ENCODE data around the gene COL6A5. TPM values are rescaled to one million over a fixed set of nuclear protein-coding genes. Genes with fewer than 3 reads are reported as not detected.

COL6A5 gene
- total and polyA plus RNA-seq, 3 experiments from 2014 or later: not detected

DNA sequence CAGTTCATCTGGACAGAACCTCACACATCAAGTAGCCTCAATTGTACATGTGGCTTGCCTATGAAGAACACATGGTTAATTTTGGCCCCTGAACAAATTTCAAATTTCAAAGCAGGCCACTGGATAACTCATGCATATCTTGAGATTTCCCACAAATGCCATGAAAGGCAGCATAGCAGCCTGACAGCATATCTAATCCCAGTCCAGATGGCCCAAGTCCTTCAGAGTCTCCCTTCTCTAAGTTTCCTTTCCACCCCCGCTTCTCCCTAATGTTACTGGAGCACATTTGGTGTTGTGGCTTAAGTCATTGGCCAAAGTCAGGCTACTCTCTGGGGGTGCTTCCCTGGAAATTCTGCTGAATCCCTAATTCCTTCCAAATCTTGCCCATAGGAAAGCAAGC is 117.7 kb downstream of the COL6A5 start:
- Mint-ChIP-seq H3K27ac (no peak overlapping the region), H3K4me3 (no peak overlapping the region)
- CTCF ChIA-PET: no interaction called here

GRCh38 chr3:130465521-130465920 is 120.0 kb downstream of the COL6A5 start:
- POLR2A ChIA-PET: no interaction called here
- peaks cover 4 to 14% of the 10 kb centered on the region in 2 donors for H3K27me3 Mint-ChIP-seq
- no peak for DNase-seq
- Histone ChIP-seq H3K27me3 (ENCODE audit: insufficient read depth, low read length, poor library complexity, severe bottlenecking) (no peaks in the 10 kb centered on the region), H3K36me3 (ENCODE audit: insufficient read depth, low read length) (no peaks in the 10 kb centered on the region), H3K4me3 (ENCODE audit: low read length) (no peak overlapping the region), H3K27ac (ENCODE audit: low read depth, low read length) (no peak overlapping the region), H3K4me1 (ENCODE audit: insufficient read depth, low read length) (no peaks in the 10 kb centered on the region), H3K9me3 (ENCODE audit: low read length) (no peaks in the 10 kb centered on the region)
- CTCF ChIA-PET: no interaction called here
- no peaks in the 10 kb centered on the region for H3K4me1 Mint-ChIP-seq
- H3K9me3 Mint-ChIP-seq: no peaks in the 10 kb centered on the region
- H3K27ac Mint-ChIP-seq: no peak overlapping the region
- H3K36me3 Mint-ChIP-seq: no peaks in the 10 kb centered on the region
- H3K4me3 Mint-ChIP-seq: no peak overlapping the region

More for the DNA sequence above, 117.7 kb downstream of the COL6A5 start:
- no peak overlapping the region for H3K27ac ChIP-seq (ENCODE audit: low read depth, low read length)
- no peak for DNase-seq
- H3K27me3 ChIP-seq (ENCODE audit: insufficient read depth, low read length, poor library complexity, severe bottlenecking): no peaks in the 10 kb centered on the region
- H3K27me3 Mint-ChIP-seq: peaks cover 0 to 21% of the 10 kb centered on the region in 2 donors
- H3K4me3 ChIP-seq (ENCODE audit: low read length): no peak overlapping the region
- POLR2A ChIA-PET: no interaction called here
- H3K9me3 ChIP-seq (ENCODE audit: low read length): no peaks in the 10 kb centered on the region
- H3K36me3 ChIP-seq (ENCODE audit: insufficient read depth, low read length): no peaks in the 10 kb centered on the region
- H3K9me3 Mint-ChIP-seq: no peaks in the 10 kb centered on the region
- H3K4me1 Mint-ChIP-seq: no peaks in the 10 kb centered on the region
- H3K4me1 ChIP-seq (ENCODE audit: insufficient read depth, low read length): no peaks in the 10 kb centered on the region
- H3K36me3 Mint-ChIP-seq: no peaks in the 10 kb centered on the region

DNA sequence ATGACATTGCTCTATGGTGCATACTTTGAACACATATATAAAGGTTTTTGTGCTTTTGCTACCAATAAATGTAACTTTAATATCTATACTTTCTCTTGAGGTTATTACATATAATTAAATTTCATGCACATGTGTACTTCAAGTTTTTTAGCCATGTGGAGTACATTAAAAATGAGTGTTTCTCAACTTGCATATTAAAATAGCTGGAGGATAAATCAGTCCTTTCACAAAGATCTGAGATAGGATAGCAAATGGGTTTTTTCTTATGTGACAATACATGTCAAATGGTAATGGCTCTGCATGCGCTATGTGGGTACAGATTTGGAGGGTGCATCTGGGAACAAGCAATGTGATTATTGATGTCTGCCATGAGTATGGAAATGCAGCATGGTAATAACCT is 122.8 kb downstream of the COL6A5 start:
- Histone ChIP-seq H3K4me3 (ENCODE audit: low read length) (no peak overlapping the region), H3K9me3 (ENCODE audit: low read length) (no peaks in the 10 kb centered on the region), H3K36me3 (ENCODE audit: insufficient read depth, low read length) (no peaks in the 10 kb centered on the region), H3K4me1 (ENCODE audit: insufficient read depth, low read length) (no peaks in the 10 kb centered on the region), H3K27ac (ENCODE audit: low read depth, low read length) (no peak overlapping the region), H3K27me3 (ENCODE audit: insufficient read depth, low read length, poor library complexity, severe bottlenecking) (no peaks in the 10 kb centered on the region)
- Mint-ChIP-seq H3K27me3 (peaks cover 9 to 21% of the 10 kb centered on the region in 2 donors), H3K4me1 (no peaks in the 10 kb centered on the region), H3K9me3 (no peaks in the 10 kb centered on the region), H3K36me3 (no peaks in the 10 kb centered on the region), H3K4me3 (no peak overlapping the region), H3K27ac (no peak overlapping the region)
- POLR2A ChIA-PET: no interaction called here
- CTCF ChIA-PET: no interaction called here
- DNase-seq: no peak

DNA sequence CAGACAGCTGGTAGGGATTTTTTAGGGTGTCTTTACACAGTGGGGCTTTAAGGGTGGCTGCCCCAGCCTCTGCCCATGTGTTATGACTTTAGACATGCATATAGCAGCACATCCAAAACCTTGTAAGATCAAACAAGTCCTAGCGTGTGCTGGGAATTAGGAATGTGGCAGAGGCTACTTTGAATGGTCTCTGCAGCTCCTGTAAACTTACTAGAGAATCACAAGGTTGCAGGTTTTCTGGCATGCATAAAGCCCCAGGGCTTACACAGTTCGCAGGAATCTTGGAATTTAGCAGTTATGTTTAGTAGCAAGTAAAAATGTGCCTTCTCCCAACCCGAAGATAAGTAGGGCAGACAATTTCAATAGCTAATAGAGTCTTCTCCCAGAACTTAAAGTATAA is 124.7 kb downstream of the COL6A5 start:
- Mint-ChIP-seq H3K4me1 (no peaks in the 10 kb centered on the region), H3K27me3 (peaks cover 10 to 13% of the 10 kb centered on the region in 2 donors), H3K27ac (no peak overlapping the region), H3K36me3 (no peaks in the 10 kb centered on the region), H3K9me3 (peaks cover under 1 to 5% (median 3%) of the 10 kb centered on the region in 5 donors), H3K4me3 (no peak overlapping the region)
- no peaks in the 10 kb centered on the region for H3K9me3 ChIP-seq (ENCODE audit: low read length)
- no peaks in the 10 kb centered on the region for H3K36me3 ChIP-seq (ENCODE audit: insufficient read depth, low read length)
- H3K27ac ChIP-seq (ENCODE audit: low read depth, low read length): no peak overlapping the region
- CTCF ChIA-PET: no interaction called here
- H3K4me1 ChIP-seq (ENCODE audit: insufficient read depth, low read length): no peaks in the 10 kb centered on the region
- no peaks in the 10 kb centered on the region for H3K27me3 ChIP-seq (ENCODE audit: insufficient read depth, low read length, poor library complexity, severe bottlenecking)
- POLR2A ChIA-PET: no interaction called here
- H3K4me3 ChIP-seq (ENCODE audit: low read length): no peak overlapping the region
- no peak for DNase-seq

DNA sequence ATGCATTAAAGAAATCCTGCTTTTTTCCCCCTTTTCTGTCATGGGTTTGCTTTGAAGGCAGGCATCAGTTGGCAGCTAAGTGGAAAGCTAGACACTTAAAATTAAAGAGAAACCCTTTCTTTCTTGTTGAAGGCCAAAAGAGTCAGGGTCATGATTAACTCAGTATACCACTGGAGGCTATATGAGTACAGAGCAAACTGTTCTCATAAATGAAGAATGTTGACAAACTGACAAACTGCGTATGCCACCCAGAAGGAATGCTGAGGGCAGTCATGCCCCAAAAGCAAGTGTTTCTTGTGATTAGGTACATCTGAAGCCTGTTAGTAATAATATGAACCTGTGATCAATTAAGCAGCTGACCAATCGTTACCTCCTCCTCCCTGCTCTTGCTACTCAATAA is 127.9 kb downstream of the COL6A5 start:
- H3K9me3 ChIP-seq (ENCODE audit: low read length): no peaks in the 10 kb centered on the region
- no peaks in the 10 kb centered on the region for H3K36me3 Mint-ChIP-seq
- POLR2A ChIA-PET: no interaction called here
- H3K4me3 Mint-ChIP-seq: no peak overlapping the region
- no peak overlapping the region for H3K27ac ChIP-seq (ENCODE audit: low read depth, low read length)
- H3K27me3 Mint-ChIP-seq: peaks cover 13 to 15% of the 10 kb centered on the region in 2 donors
- peaks cover 2 to 8% (median 4%) of the 10 kb centered on the region in 5 donors for H3K9me3 Mint-ChIP-seq
- no peaks in the 10 kb centered on the region for H3K4me1 ChIP-seq (ENCODE audit: insufficient read depth, low read length)
- H3K4me3 ChIP-seq (ENCODE audit: low read length): no peak overlapping the region
- no peak for DNase-seq
- CTCF ChIA-PET: no interaction called here
- no peaks in the 10 kb centered on the region for H3K4me1 Mint-ChIP-seq
- H3K27ac Mint-ChIP-seq: no peak overlapping the region
- H3K36me3 ChIP-seq (ENCODE audit: insufficient read depth, low read length): no peaks in the 10 kb centered on the region
- no peaks in the 10 kb centered on the region for H3K27me3 ChIP-seq (ENCODE audit: insufficient read depth, low read length, poor library complexity, severe bottlenecking)

DNA sequence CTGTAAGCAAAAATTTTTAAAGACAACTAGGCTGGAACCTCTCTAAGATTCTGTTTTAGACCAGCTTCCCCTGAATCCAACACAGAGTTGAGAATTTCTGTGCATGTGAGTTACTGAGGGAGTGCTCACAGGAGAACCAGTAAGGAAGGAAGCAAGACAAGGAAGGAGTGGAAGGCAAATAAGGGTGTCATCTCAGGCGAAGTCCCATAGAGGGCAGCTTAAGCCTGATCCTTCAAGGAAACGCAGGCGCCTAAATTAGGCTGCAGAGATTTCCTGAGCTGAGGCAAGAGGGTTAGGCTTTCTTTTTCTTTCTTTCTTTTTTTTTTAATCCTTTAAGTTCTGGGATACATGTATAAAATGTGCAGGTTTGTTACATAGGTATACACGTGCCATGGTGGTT is 135.3 kb downstream of the COL6A5 start:
- Mint-ChIP-seq H3K36me3 (no peaks in the 10 kb centered on the region), H3K27me3 (peaks cover 0 to 4% of the 10 kb centered on the region in 2 donors), H3K4me1 (no peaks in the 10 kb centered on the region), H3K9me3 (peaks cover 0 to 10% (median 2%) of the 10 kb centered on the region in 5 donors), H3K4me3 (no peak overlapping the region), H3K27ac (no peak overlapping the region)
- Histone ChIP-seq H3K27me3 (ENCODE audit: insufficient read depth, low read length, poor library complexity, severe bottlenecking) (no peaks in the 10 kb centered on the region), H3K9me3 (ENCODE audit: low read length) (no peaks in the 10 kb centered on the region), H3K36me3 (ENCODE audit: insufficient read depth, low read length) (no peaks in the 10 kb centered on the region), H3K27ac (ENCODE audit: low read depth, low read length) (no peak overlapping the region), H3K4me1 (ENCODE audit: insufficient read depth, low read length) (no peaks in the 10 kb centered on the region), H3K4me3 (ENCODE audit: low read length) (no peak overlapping the region)
- POLR2A ChIA-PET: no interaction called here
- CTCF ChIA-PET: no interaction called here
- DNase-seq: no peak

DNA sequence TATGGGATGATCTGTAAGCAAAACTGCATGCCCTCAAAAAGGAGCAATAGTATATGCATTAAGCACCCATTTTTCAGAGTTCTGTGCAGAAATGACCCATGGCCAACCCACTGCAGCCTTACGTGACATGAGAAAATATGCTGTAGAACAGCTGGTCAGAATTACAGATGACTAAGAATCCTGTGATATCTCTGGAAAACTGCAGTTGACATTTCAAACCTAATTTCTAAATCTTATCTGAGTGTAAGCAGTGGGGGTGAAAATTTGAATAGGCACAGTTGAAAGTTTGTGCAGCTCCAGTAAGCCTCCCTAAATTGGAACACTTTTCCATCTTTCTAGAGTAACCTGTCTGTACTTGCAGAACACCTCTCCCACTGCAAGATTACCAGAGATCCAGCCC is 142.8 kb downstream of the COL6A5 start:
- no peak for DNase-seq
- H3K9me3 Mint-ChIP-seq: no peaks in the 10 kb centered on the region
- no peaks in the 10 kb centered on the region for H3K4me1 Mint-ChIP-seq
- no peak overlapping the region for H3K27ac Mint-ChIP-seq
- Histone ChIP-seq H3K4me1 (ENCODE audit: insufficient read depth, low read length) (no peaks in the 10 kb centered on the region), H3K36me3 (ENCODE audit: insufficient read depth, low read length) (no peaks in the 10 kb centered on the region), H3K9me3 (ENCODE audit: low read length) (no peaks in the 10 kb centered on the region), H3K4me3 (ENCODE audit: low read length) (no peak overlapping the region), H3K27ac (ENCODE audit: low read depth, low read length) (no peak overlapping the region), H3K27me3 (ENCODE audit: insufficient read depth, low read length, poor library complexity, severe bottlenecking) (no peaks in the 10 kb centered on the region)
- H3K27me3 Mint-ChIP-seq: peaks cover 0 to 1% of the 10 kb centered on the region in 2 donors
- POLR2A ChIA-PET: no interaction called here
- no peak overlapping the region for H3K4me3 Mint-ChIP-seq
- no peaks in the 10 kb centered on the region for H3K36me3 Mint-ChIP-seq
- CTCF ChIA-PET: no interaction called here

DNA sequence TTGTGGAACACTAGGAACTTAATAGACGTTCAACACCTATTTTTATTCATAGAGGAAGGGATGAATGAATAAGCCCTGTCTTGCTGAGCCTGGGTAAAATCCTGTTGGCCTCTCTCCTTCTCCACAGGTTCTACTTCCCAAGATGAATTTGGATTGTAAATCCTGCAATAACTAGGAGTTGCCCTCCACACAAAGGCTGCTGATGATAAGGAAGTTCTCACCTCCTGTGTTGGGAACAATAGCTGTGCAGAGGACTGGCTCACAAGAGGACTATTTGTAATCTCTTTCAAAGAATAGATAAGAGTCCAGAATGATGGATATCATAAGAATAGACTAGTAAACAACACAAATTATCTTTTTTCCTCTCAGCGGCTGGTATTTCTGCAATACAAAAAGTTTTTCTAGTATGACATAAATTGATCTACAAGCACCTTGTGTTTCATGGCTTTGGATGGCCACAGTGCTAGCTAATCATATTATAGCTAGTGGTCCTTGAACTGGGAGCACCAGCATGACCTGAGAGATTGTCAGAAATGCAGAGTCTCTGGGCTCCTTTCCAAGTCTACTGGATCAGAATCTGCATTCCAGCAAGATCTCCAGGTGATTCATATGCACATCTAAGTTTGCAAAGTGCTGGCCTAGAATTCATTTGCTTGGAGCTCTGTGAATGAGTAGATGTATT is 143.4 kb downstream of the COL6A5 start:
- ChIA-PET CTCF (no interaction called here), POLR2A (no interaction called here)
- H3K4me3 ChIP-seq (ENCODE audit: low read length): no peak overlapping the region
- H3K36me3 Mint-ChIP-seq: no peaks in the 10 kb centered on the region
- H3K27me3 Mint-ChIP-seq: peaks cover 0 to 1% of the 10 kb centered on the region in 2 donors
- H3K27me3 ChIP-seq (ENCODE audit: insufficient read depth, low read length, poor library complexity, severe bottlenecking): no peaks in the 10 kb centered on the region
- no peaks in the 10 kb centered on the region for H3K4me1 Mint-ChIP-seq
- DNase-seq: no peak
- no peaks in the 10 kb centered on the region for H3K36me3 ChIP-seq (ENCODE audit: insufficient read depth, low read length)
- no peak overlapping the region for H3K27ac Mint-ChIP-seq
- no peak overlapping the region for H3K4me3 Mint-ChIP-seq
- H3K27ac ChIP-seq (ENCODE audit: low read depth, low read length): no peak overlapping the region
- no peaks in the 10 kb centered on the region for H3K4me1 ChIP-seq (ENCODE audit: insufficient read depth, low read length)
- no peaks in the 10 kb centered on the region for H3K9me3 ChIP-seq (ENCODE audit: low read length)
- no peaks in the 10 kb centered on the region for H3K9me3 Mint-ChIP-seq

DNA sequence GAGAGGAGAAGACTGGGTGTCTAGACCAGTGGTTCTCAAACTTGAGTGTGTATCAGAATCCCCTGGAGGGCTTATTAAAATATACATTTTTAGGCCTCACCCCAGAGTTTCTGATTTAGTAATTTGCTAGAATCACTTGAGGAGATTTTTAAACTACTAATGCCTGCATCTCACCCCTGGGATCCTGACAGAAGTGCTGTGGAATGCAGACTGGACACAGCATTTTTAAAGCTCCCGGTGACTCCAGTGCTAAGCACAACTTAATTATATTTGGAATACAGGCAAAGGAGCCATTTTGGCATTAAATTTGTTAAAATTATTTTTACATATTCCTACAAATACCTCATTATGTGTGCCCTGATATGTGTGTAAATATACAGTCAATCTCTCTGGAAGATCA is 144.8 kb downstream of the COL6A5 start:
- no peaks in the 10 kb centered on the region for H3K27me3 ChIP-seq (ENCODE audit: insufficient read depth, low read length, poor library complexity, severe bottlenecking)
- H3K9me3 Mint-ChIP-seq: no peaks in the 10 kb centered on the region
- POLR2A ChIA-PET: no interaction called here
- H3K4me1 Mint-ChIP-seq: no peaks in the 10 kb centered on the region
- H3K36me3 Mint-ChIP-seq: no peaks in the 10 kb centered on the region
- H3K4me3 ChIP-seq (ENCODE audit: low read length): no peak overlapping the region
- no peaks in the 10 kb centered on the region for H3K9me3 ChIP-seq (ENCODE audit: low read length)
- H3K4me3 Mint-ChIP-seq: no peak overlapping the region
- no peaks in the 10 kb centered on the region for H3K4me1 ChIP-seq (ENCODE audit: insufficient read depth, low read length)
- peaks cover 0 to 1% of the 10 kb centered on the region in 2 donors for H3K27me3 Mint-ChIP-seq
- no peaks in the 10 kb centered on the region for H3K36me3 ChIP-seq (ENCODE audit: insufficient read depth, low read length)
- CTCF ChIA-PET: no interaction called here
- H3K27ac ChIP-seq (ENCODE audit: low read depth, low read length): no peak overlapping the region
- DNase-seq: no peak
- no peak overlapping the region for H3K27ac Mint-ChIP-seq

All from CD8-positive, alpha-beta memory T cell (primary cell).